PC-9 (cell line): ENCODE data around the gene DNAJB8.

ENCODE experiments used
- EZH2 ChIP-seq: fragments of 200-600 bp; sonication (generic); IDR thresholded peaks from 2 replicates; pipeline ENCODE4 v1.8.0; 2017; ENCODE audit warnings: antibody characterized with exemption, low read depth
- TF ChIP-seq, protein P1 (sequence below): fragments of 200-600 bp; sonication (generic); conservative IDR thresholded peaks from 2 replicates; pipeline ENCODE4 v1.6.1; 2017; ENCODE audit warnings: mixed run types, antibody characterized with exemption, mild to moderate bottlenecking, moderate library complexity

DNA sequence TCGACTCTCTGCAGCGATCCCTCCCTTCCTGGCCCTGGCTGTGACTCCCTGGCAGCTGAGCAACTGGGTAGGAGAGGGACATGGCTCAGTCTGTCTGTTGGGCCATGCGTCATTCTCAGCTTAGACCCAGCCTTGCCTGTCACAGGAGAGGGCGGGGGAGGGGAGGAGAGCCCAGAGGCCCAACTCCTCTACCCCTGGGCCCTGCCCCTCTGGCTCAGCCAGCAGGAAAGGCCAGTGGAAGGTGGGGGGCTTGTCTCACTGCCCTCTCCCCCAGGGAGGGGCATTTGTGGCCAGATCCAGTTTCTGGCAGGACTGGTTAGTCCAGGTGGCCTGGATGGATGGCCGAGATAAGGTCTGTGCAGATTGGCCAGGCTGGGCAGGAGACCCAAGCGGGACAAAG lies 31.6 kb downstream of the DNAJB8 start:
- TF ChIP-seq, protein P1, sequence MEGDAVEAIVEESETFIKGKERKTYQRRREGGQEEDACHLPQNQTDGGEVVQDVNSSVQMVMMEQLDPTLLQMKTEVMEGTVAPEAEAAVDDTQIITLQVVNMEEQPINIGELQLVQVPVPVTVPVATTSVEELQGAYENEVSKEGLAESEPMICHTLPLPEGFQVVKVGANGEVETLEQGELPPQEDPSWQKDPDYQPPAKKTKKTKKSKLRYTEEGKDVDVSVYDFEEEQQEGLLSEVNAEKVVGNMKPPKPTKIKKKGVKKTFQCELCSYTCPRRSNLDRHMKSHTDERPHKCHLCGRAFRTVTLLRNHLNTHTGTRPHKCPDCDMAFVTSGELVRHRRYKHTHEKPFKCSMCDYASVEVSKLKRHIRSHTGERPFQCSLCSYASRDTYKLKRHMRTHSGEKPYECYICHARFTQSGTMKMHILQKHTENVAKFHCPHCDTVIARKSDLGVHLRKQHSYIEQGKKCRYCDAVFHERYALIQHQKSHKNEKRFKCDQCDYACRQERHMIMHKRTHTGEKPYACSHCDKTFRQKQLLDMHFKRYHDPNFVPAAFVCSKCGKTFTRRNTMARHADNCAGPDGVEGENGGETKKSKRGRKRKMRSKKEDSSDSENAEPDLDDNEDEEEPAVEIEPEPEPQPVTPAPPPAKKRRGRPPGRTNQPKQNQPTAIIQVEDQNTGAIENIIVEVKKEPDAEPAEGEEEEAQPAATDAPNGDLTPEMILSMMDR = no peak
- no peak for TF ChIP-seq EZH2
